ENCODE results near the gene TMEM143. TPM values are rescaled to one million over a fixed set of nuclear protein-coding genes. Genes with fewer than 3 reads are reported as not detected.

Gene TMEM143
- total RNA-seq, 1 donor from 2014 or later: 3.2 TPM

DNA sequence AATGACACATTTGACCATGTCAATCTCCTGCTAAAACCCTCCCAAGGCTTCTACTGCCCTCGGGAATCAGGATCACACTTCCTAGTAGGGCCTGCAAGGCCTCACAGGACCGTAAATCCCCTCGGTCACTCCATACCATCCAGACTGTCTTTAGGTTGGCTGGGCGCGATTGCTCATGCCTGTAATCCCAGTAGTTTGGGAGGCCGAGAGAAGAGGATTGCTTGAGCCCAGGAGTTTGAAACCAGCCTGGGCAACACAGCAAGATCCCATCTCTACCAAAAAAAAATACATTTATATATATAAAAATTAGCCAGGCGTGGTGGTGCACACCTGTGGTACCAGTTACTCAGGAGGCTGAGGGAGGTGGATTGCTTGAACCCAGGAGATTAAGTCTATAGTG is 15.0 kb downstream of the TMEM143 start:
- Histone ChIP-seq H3K4me1 (no peaks in the 10 kb centered on the region), H3K36me3 (no peaks in the 10 kb centered on the region), H3K27ac (no peak overlapping the region), H3K9me3 (no peaks in the 10 kb centered on the region), H3K27me3 (no peaks in the 10 kb centered on the region), H3K4me3 (no peak overlapping the region)
- DNase-seq (ENCODE audit: extremely low spot score in 2 of 2): no peak
- TF ChIP-seq POLR2AphosphoS5 (IDR thresholded peaks at IDR 0.05; ENCODE audit: insufficient read depth in 1 of 2, low read depth in 1 of 2) (no peak), POLR2A (IDR thresholded peaks at IDR 0.05) (no peak)
- TF ChIP-seq, protein P1, sequence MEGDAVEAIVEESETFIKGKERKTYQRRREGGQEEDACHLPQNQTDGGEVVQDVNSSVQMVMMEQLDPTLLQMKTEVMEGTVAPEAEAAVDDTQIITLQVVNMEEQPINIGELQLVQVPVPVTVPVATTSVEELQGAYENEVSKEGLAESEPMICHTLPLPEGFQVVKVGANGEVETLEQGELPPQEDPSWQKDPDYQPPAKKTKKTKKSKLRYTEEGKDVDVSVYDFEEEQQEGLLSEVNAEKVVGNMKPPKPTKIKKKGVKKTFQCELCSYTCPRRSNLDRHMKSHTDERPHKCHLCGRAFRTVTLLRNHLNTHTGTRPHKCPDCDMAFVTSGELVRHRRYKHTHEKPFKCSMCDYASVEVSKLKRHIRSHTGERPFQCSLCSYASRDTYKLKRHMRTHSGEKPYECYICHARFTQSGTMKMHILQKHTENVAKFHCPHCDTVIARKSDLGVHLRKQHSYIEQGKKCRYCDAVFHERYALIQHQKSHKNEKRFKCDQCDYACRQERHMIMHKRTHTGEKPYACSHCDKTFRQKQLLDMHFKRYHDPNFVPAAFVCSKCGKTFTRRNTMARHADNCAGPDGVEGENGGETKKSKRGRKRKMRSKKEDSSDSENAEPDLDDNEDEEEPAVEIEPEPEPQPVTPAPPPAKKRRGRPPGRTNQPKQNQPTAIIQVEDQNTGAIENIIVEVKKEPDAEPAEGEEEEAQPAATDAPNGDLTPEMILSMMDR (IDR thresholded peaks at IDR 0.05): no peak
- intact Hi-C loops (cut with DNase I): no loop called here

DNA sequence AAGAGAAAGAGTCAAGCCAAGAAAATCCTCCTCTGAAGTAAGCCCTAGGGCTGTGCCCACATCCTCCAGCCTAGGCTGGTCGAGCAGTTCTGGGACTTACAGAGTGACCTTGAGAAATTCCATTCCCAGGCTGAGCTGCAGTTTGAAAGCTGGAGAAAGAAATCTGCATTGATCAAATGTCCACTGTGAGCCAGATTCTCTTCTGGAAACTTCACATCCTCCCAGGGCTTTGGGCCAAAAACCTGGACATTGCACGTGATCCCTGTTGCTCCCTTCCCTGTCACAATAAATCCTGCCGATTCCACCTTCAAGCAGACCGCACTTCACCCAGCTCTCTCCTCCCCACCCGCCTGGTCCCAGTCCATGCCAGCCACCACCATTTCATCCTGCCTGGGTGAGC is 15.7 kb downstream of the TMEM143 start:
- intact Hi-C loops (cut with DNase I): no loop called here
- Histone ChIP-seq H3K4me3 (no peak overlapping the region), H3K27ac (no peak overlapping the region), H3K36me3 (no peaks in the 10 kb centered on the region), H3K9me3 (no peaks in the 10 kb centered on the region), H3K4me1 (no peaks in the 10 kb centered on the region), H3K27me3 (no peaks in the 10 kb centered on the region)
- TF ChIP-seq POLR2A (IDR thresholded peaks at IDR 0.05) (no peak), POLR2AphosphoS5 (IDR thresholded peaks at IDR 0.05; ENCODE audit: insufficient read depth in 1 of 2, low read depth in 1 of 2) (no peak)
- TF ChIP-seq, protein P1 (IDR thresholded peaks at IDR 0.05): no peak
- DNase-seq (ENCODE audit: extremely low spot score in 2 of 2): no peak

DNA sequence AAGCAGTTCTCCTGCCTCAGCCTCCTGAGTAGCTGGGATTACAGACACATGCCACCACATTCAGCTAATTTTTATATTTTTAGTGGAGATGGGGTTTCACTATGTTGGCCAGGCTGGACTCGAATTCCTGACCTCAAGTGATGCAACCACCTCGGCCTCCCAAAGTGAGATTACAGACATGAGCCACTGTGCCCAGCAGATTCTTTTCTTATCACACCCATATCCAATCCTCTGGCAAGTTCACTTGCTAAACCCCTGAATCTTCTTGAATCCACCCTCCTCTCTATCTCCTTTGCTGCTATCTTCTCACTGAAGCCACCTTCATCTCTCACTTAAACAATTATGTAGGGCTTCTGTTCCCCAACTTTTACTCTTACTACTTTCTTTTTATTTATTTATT is 17.5 kb downstream of the TMEM143 start:
- TF ChIP-seq POLR2A (IDR thresholded peaks at IDR 0.05) (no peak), POLR2AphosphoS5 (IDR thresholded peaks at IDR 0.05; ENCODE audit: insufficient read depth in 1 of 2, low read depth in 1 of 2) (no peak)
- TF ChIP-seq, protein P1 (IDR thresholded peaks at IDR 0.05): no peak
- intact Hi-C loops (cut with DNase I): no loop called here
- no peaks in the 10 kb centered on the region for H3K36me3 ChIP-seq

DNA sequence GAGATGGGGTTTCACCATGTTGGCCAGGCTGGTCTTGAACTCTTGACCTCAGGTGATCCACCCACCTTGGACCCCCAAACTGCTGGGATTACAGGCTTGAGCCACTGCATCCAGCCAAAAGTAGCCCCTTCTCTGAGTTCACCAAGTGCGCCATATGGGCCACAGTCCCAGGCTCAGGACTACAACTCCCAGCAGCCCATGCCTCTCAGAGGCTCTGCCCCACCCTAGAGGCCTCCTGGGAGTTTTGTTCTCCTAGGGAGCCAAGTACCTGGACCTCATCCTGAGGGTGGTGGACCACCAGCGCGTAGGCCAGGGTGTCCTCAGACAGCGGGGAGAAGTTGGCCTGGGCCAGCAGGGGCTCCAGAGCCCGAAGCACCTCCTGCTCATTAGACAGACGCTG is 18.8 kb downstream of the TMEM143 start:
- H3K4me3 ChIP-seq: no peak overlapping the region

More for the DNA sequence above, 17.5 kb downstream of the TMEM143 start:
- Histone ChIP-seq H3K27me3 (no peaks in the 10 kb centered on the region), H3K4me1 (no peaks in the 10 kb centered on the region), H3K9me3 (no peaks in the 10 kb centered on the region), H3K4me3 (no peak overlapping the region), H3K27ac (no peak overlapping the region)
- no peak for DNase-seq (ENCODE audit: extremely low spot score in 2 of 2)

DNA sequence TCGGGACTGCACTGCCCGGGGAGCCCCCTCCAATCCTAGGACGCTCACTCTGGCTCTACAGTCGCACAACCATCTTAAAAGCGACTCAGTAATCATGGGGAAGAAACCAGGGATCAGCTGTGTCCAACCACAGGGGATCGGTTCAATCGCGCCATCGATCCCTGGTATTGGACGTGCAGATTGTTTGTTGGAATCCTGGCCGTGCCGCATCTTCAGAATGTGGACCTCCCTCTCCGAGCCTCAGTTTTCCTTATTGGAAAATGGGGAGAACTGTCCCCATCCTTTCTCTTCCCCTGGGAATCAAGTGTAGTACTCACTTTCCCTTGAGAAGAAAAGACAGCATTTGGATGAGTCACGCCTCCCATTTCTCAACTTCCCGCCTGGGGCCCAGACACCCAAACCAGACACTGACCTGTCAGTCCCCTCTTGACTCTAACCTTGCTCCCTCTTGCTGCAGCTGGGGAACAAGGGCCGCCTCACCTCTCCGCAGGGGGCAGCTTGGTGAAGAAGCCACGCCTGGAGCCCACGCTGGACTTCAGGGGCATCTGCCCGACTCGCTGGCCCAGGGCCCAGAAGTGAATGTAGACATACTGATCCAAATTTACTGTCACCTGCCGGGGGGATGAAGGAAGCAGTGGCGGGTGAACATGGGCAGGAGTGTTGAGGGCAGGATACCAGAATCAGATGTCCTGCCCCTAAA is 20.7 kb downstream of the TMEM143 start:
- Histone ChIP-seq H3K9me3 (no peaks in the 10 kb centered on the region), H3K27me3 (no peaks in the 10 kb centered on the region), H3K4me1 (no peaks in the 10 kb centered on the region), H3K27ac (no peak overlapping the region), H3K4me3 (no peak overlapping the region), H3K36me3 (no peaks in the 10 kb centered on the region)
- DNase-seq (ENCODE audit: extremely low spot score in 2 of 2): no peak
- no peak for TF ChIP-seq POLR2AphosphoS5 (IDR thresholded peaks at IDR 0.05; ENCODE audit: insufficient read depth in 1 of 2, low read depth in 1 of 2)
- intact Hi-C loops (cut with DNase I): no loop called here

More for the DNA sequence above, 18.8 kb downstream of the TMEM143 start:
- Histone ChIP-seq H3K27me3 (no peaks in the 10 kb centered on the region), H3K27ac (no peak overlapping the region), H3K9me3 (no peaks in the 10 kb centered on the region), H3K4me1 (no peaks in the 10 kb centered on the region), H3K36me3 (no peaks in the 10 kb centered on the region)
- intact Hi-C loops (cut with DNase I): no loop called here
- TF ChIP-seq, protein P1 (IDR thresholded peaks at IDR 0.05): no peak
- no peak for TF ChIP-seq POLR2A (IDR thresholded peaks at IDR 0.05)
- no peak for TF ChIP-seq POLR2AphosphoS5 (IDR thresholded peaks at IDR 0.05; ENCODE audit: insufficient read depth in 1 of 2, low read depth in 1 of 2)
- no peak for DNase-seq (ENCODE audit: extremely low spot score in 2 of 2)
